Measurements from ENCODE around the gene STX2.

DNA sequence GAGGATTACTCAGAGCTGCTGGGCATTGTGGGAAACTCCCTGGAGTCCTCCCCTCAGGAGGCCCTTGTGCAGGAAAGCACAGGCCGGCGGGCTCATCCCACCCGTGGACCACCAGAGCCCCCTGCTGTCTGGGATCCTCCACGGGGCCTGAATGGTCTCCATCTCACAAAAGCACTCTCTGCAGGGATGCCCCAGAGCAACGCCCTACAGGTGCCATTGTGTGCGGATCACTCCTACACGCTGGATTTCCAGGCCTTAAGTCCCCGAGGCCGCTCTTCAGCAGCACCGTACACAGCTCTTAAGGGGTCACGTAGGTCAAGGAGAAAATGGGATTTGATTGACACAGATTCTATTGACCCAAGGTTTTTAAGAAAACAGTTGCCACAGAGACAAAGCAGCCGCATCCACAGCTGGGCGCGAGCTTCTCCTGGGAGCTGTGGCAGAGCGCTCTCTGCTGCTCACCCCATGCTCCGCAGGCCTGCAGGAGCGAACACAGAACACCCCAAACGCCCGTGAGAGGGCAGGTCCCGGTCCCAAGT, 86.3 kb downstream of the STX2 start:
- TF ChIP-seq POLR2A (IDR thresholded peaks at IDR 0.05; ENCODE audit: low read depth) = no peak
- TF ChIP-seq, protein P1, sequence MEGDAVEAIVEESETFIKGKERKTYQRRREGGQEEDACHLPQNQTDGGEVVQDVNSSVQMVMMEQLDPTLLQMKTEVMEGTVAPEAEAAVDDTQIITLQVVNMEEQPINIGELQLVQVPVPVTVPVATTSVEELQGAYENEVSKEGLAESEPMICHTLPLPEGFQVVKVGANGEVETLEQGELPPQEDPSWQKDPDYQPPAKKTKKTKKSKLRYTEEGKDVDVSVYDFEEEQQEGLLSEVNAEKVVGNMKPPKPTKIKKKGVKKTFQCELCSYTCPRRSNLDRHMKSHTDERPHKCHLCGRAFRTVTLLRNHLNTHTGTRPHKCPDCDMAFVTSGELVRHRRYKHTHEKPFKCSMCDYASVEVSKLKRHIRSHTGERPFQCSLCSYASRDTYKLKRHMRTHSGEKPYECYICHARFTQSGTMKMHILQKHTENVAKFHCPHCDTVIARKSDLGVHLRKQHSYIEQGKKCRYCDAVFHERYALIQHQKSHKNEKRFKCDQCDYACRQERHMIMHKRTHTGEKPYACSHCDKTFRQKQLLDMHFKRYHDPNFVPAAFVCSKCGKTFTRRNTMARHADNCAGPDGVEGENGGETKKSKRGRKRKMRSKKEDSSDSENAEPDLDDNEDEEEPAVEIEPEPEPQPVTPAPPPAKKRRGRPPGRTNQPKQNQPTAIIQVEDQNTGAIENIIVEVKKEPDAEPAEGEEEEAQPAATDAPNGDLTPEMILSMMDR (IDR thresholded peaks at IDR 0.05) = no peak

Measured in esophagus muscularis mucosa (tissue), 3 donors.